GM08714 (cell line): ENCODE data around the gene C5orf15.

Experiments
- H3K4me3 ChIP-seq: fragments of 200-500 bp; sonication (Bioruptor generic); 2 replicates; pipeline ENCODE4 v1.5.1; 2014; ENCODE audit warnings: mild to moderate bottlenecking, low read length, inconsistent platforms
- ZNF274 ChIP-seq: IDR thresholded peaks from 2 replicates; pipeline ENCODE4 v1.6.1; 2012; ENCODE audit warnings: mild to moderate bottlenecking, low read depth, low read length

The C5orf15 gene

DNA sequence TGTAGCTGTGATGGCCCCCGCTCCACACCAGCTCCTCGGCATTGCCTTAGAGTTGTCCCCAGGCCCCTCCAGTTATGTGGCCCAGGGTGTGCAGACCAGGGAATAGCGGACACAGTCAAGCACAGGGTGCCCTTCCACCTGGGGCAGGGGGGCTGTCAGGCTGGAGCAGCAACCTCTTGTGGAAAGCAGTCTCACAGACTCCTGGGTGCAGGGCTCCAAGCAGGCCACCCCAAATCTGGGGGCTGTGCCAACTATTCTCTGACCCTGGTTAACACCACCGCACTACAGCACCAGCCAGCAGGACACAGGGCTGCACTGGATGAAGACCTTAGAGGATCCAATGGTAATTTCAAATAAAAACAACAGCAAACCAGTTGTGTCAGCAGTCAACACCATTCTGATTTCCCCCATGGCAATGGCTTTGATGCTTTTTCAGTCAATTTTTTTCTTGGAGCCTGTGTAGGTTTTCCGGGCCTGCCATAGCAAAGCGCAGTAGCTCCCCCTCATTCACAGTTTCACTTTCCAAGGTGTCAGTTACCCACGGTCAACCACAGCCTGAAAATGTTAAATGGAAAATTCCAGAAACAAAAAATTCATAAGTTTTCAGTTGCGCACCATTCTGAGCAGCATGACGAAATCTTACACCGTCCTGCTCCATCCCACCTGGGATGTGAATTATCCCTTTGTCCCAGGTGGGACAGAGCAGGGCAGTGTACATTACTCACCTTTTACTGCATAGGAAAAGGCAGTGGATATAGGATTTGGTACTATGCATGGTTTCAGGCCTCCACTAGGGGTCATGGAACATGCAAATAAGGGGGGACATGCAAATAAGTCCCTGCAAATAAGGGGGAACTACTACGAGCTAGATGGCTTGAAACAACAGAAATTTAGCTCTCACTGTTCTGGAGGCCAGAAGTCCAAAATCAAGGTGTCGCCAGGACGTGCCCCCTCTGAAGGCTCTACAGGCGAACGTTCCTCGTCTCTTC, 49.0 kb downstream of the C5orf15 start:
- no peak overlapping the region for H3K4me3 ChIP-seq
- no peak for TF ChIP-seq ZNF274

DNA sequence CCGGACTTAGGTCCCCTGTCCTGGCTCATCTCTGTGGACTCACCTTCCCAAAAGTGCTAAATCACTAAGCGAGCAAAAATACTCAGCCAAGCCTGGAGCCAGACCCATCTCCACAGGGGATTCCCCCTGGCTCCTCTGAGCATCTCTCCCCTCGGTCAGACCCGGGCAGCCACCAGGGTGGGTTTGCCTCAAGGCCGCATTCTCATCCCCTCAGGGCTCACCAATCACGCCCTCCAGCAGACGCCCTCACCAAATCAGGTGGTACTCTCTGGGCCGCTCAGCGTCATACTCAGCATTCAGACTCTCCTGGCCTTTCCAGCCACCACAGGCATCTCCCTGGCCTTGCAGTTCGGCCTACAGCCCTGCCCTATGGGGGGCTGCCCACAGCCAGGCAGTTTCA, 49.7 kb downstream of the C5orf15 start:
- no peak for TF ChIP-seq ZNF274
- no peak overlapping the region for H3K4me3 ChIP-seq

DNA sequence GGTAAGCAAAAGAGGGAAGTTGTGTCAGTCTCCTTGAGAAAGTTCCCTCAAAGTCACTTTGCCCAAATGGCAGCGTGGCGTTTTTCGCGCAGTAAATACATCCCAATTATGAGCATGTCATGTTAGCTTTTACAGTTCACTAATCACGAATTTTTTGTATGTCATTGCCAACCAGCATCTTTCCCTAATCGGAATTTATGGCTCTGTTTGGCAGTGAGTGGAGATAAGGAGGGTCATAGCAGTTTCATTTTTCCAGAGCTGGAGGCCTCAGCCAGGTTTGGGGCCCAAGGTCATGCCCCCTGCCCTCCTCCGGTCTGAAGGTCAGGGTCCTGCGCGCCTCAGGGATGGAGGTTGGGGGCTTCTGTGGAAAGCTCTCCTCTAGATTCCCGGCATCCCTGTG, 50.1 kb downstream of the C5orf15 start:
- TF ChIP-seq ZNF274, result no peak
- no peak overlapping the region for H3K4me3 ChIP-seq

DNA sequence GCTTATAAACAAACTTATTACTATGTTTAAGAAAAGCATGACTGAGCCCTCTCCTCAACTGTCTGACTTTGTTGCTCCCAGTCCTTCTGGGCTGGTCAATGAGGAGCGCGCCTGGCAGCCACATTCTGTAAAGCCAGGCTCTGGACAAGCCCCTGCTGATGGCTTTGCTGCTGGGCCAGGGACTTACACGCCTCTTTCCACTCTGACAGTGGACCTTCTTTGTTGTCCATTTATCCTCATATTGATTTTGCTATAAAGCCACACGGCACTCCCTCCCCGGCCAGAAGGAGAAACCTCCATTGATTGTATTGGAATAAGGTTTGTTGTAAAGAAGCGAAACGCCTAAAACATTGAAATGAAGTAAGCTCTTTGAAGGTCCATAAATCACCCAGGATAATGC, 50.6 kb downstream of the C5orf15 start:
- no peak for TF ChIP-seq ZNF274
- no peak overlapping the region for H3K4me3 ChIP-seq

- no peak for TF ChIP-seq ZNF274
- H3K4me3 ChIP-seq, result no peak overlapping the region
Observed at GRCh38 chr5:133916914-133917313, 51.5 kb downstream of the C5orf15 start.

GRCh38 chr5:133916479-133916878, 51.9 kb downstream of the C5orf15 start:
- TF ChIP-seq ZNF274, result no peak
- no peak overlapping the region for H3K4me3 ChIP-seq

DNA sequence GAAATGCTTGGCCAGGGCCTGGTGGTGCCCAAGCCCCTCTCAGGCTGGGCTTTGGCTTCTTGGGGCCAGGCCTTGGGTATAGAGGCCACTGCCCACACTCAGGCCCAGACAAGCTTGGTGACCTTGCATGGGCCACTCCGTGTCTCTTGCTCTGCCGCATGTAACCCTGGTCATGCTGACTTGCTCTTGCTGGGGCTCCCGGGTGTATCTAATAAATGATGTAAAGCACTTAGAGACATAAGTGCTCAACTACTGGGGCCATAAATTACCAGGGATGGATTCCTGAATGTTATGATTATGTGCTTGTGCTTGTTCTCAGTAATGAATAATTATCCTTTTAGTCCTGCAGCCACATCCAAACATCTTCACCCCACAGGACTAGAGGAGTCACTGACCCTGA, 54.0 kb downstream of the C5orf15 start:
- H3K4me3 ChIP-seq, result no peak overlapping the region
- TF ChIP-seq ZNF274, result no peak

DNA sequence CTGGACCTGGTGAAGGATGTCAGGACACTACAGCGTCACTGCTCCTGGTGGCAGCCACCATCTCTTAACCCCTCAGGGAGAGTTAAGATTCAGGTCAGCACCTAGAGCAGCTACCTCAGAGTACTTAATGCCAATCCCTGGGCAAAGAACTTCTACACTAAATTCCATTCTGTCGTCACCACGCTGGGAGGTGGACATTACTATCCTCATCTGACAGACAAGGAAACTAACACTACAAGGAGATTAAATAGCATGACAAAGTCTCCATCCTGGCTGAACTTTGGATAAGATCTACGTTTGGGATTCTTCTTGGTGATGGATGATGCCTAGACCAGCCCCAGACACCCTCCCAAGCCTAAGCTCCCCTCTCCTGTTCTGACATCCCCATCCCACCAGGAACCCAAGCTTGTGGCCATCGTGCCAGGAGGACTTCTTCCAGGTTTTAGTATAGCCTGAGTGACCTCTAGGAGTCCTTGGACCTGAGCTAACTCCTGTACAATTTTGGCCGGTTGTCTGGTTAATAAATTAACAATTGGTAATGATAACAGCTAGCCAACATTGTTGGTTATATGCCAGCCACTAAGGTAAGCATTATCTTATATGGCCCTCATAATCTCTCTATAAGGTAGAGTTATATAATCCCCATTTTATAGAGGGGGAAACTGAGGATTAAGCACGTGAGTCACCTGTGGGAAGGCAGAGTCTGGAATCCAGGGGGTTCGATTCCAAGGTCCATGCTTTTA, 54.8 kb downstream of the C5orf15 start:
- no peak for TF ChIP-seq ZNF274

DNA sequence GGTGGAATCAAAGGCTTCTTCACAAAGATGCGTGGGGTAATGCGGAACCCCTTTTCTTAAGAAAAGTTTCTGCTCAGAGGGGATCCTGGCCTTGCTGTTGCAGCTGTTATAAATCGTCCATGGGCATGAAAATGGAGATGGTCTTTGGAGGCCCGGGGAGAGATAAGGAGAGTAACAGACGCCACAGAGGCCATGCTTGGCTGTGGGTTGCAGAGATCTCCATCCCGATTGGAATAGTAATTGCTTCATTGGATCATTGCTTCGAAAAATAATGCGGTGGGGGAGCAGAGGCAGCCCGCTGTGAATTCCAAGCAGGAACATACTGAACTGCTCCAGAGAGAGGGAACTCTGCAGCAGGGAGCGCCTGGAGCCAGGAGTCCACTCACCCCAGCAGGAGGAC, 55.5 kb downstream of the C5orf15 start:
- TF ChIP-seq ZNF274, result no peak
- H3K4me3 ChIP-seq, result no peak overlapping the region

More for the DNA sequence above, 54.8 kb downstream of the C5orf15 start:
- no peak overlapping the region for H3K4me3 ChIP-seq

DNA sequence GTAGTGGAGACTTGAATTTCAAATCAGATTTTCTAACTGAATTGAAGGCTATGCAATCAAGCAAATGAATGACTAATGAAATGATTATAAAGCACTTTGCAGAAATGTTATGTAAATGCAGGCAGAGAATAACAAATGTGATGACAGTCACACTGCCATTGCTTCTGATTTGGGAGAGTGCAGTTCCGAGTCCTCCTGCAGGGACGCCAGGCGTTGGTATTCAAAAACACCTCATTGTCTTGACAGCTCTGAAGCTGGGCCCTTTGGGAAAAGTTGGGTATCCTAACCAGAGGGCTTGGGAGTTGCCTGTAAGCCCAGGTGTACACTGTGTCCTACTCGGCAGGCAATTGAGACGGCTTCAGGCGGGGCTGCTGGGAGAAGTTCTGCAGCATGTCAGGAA, 57.9 kb downstream of the C5orf15 start:
- H3K4me3 ChIP-seq, result no peak overlapping the region
- TF ChIP-seq ZNF274, result no peak

- TF ChIP-seq ZNF274, result no peak
- no peak overlapping the region for H3K4me3 ChIP-seq
Observed at GRCh38 chr5:133909603-133910002, 58.8 kb downstream of the C5orf15 start.

- no peak overlapping the region for H3K4me3 ChIP-seq
- no peak for TF ChIP-seq ZNF274
Observed at GRCh38 chr5:133907075-133907474, 61.4 kb downstream of the C5orf15 start.

- no peak overlapping the region for H3K4me3 ChIP-seq
- no peak for TF ChIP-seq ZNF274
Observed at GRCh38 chr5:133906303-133906702, 62.1 kb downstream of the C5orf15 start.
